Activated naive CD8-positive, alpha-beta T cell (primary cell): Measurements from ENCODE around the gene TYK2.
A peak's percentile ranks its signal among the peaks of the same experiment; 100 is the strongest.

Experiments
- H3K27ac Mint-ChIP-seq: one replicate; pipeline ENCODE4 v1.8.0; 2021; ENCODE audit warnings: mixed read lengths
- H3K27me3 Mint-ChIP-seq: one replicate; pipeline ENCODE4 v1.8.0; 2021; ENCODE audit warnings: mixed read lengths
- H3K36me3 Mint-ChIP-seq: one replicate; pipeline ENCODE4 v1.8.0; 2021; ENCODE audit warnings: mixed read lengths
- H3K4me1 Mint-ChIP-seq: one replicate; pipeline ENCODE4 v1.8.0; 2021; ENCODE audit warnings: low read depth, mixed read lengths
- H3K4me3 Mint-ChIP-seq: one replicate; pipeline ENCODE4 v1.8.0; 2021; ENCODE audit warnings: mild to moderate bottlenecking, mixed read lengths
- H3K9me3 Mint-ChIP-seq: one replicate; pipeline ENCODE4 v1.8.0; 2021; ENCODE audit warnings: low read depth, mixed read lengths

The TYK2 gene

GRCh38 chr19:10380313-10381102 lies at the start of gene TYK2:
TSS of gene TYK2 (minus strand) at chr19:10380572. CDS start at chr19:10378406, 2,166 bp downstream.
- no peaks in the 10 kb centered on the region for H3K9me3 Mint-ChIP-seq
- peaks cover 21% of the 10 kb centered on the region for H3K4me1 Mint-ChIP-seq
- peak within 1 kb of the TSS; percentile 97 for H3K27ac Mint-ChIP-seq
- H3K4me3 Mint-ChIP-seq: peak within 1 kb of the TSS; percentile 97
- no peaks in the 10 kb centered on the region for H3K27me3 Mint-ChIP-seq
- H3K36me3 Mint-ChIP-seq: peaks cover 3% of the 10 kb centered on the region

GRCh38 chr19:10428996-10429381 lies 48.6 kb upstream of the TYK2 start:
- H3K4me3 Mint-ChIP-seq: peak overlapping the region; percentile 70
- no peaks in the 10 kb centered on the region for H3K9me3 Mint-ChIP-seq
- H3K27me3 Mint-ChIP-seq: peaks cover 13% of the 10 kb centered on the region
- peaks cover 63% of the 10 kb centered on the region for H3K4me1 Mint-ChIP-seq
- H3K27ac Mint-ChIP-seq: peak overlapping the region; percentile 51
- no peaks in the 10 kb centered on the region for H3K36me3 Mint-ChIP-seq

GRCh38 chr19:10427169-10427568 lies 46.8 kb upstream of the TYK2 start:
- Mint-ChIP-seq H3K27ac (no peak overlapping the region), H3K27me3 (peaks cover 13% of the 10 kb centered on the region), H3K9me3 (no peaks in the 10 kb centered on the region), H3K4me3 (peak overlapping the region; percentile 42), H3K36me3 (no peaks in the 10 kb centered on the region), H3K4me1 (peaks cover 69% of the 10 kb centered on the region)

- Mint-ChIP-seq H3K4me1 (peaks cover 69% of the 10 kb centered on the region), H3K27me3 (peaks cover 21% of the 10 kb centered on the region), H3K27ac (no peak overlapping the region), H3K36me3 (no peaks in the 10 kb centered on the region), H3K9me3 (no peaks in the 10 kb centered on the region), H3K4me3 (peak overlapping the region; percentile 80)
Observed at GRCh38 chr19:10424011-10424637, 43.8 kb upstream of the TYK2 start.

GRCh38 chr19:10422846-10423245 lies 42.5 kb upstream of the TYK2 start:
- no peaks in the 10 kb centered on the region for H3K36me3 Mint-ChIP-seq
- peaks cover 68% of the 10 kb centered on the region for H3K4me1 Mint-ChIP-seq
- no peak overlapping the region for H3K27ac Mint-ChIP-seq
- H3K27me3 Mint-ChIP-seq: peaks cover 21% of the 10 kb centered on the region
- no peak overlapping the region for H3K4me3 Mint-ChIP-seq
- no peaks in the 10 kb centered on the region for H3K9me3 Mint-ChIP-seq

- Mint-ChIP-seq H3K4me1 (peaks cover 63% of the 10 kb centered on the region), H3K27ac (no peak overlapping the region), H3K36me3 (no peaks in the 10 kb centered on the region), H3K27me3 (peaks cover 21% of the 10 kb centered on the region), H3K9me3 (no peaks in the 10 kb centered on the region), H3K4me3 (peak overlapping the region; percentile 69)
Observed at GRCh38 chr19:10422046-10422461, 41.7 kb upstream of the TYK2 start.

GRCh38 chr19:10421240-10422045 lies 41.1 kb upstream of the TYK2 start:
- Mint-ChIP-seq H3K4me1 (peaks cover 67% of the 10 kb centered on the region), H3K27me3 (peaks cover 21% of the 10 kb centered on the region), H3K9me3 (no peaks in the 10 kb centered on the region), H3K27ac (peak overlapping the region; percentile 31), H3K36me3 (no peaks in the 10 kb centered on the region), H3K4me3 (peak overlapping the region; percentile 69)

GRCh38 chr19:10420444-10421239 lies 40.3 kb upstream of the TYK2 start, which contains the start of gene PDE4A:
TSS of gene PDE4A (plus strand) at chr19:10420538. CDS start at chr19:10420765, 227 bp downstream.
- Mint-ChIP-seq H3K9me3 (no peaks in the 10 kb centered on the region), H3K4me1 (peaks cover 68% of the 10 kb centered on the region), H3K36me3 (no peaks in the 10 kb centered on the region), H3K27ac (peak within 1 kb of the TSS; percentile 98), H3K4me3 (peak within 1 kb of the TSS; percentile 97), H3K27me3 (peaks cover 21% of the 10 kb centered on the region)

GRCh38 chr19:10419646-10420443 lies 39.5 kb upstream of the TYK2 start:
- Mint-ChIP-seq H3K36me3 (no peaks in the 10 kb centered on the region), H3K27ac (peak overlapping the region; percentile 98), H3K27me3 (peaks cover 21% of the 10 kb centered on the region), H3K4me3 (peak overlapping the region; percentile 97), H3K4me1 (peaks cover 61% of the 10 kb centered on the region), H3K9me3 (no peaks in the 10 kb centered on the region)

GRCh38 chr19:10419200-10419645 lies 38.9 kb upstream of the TYK2 start:
- Mint-ChIP-seq H3K4me1 (peaks cover 58% of the 10 kb centered on the region), H3K27ac (peak overlapping the region; percentile 98), H3K36me3 (no peaks in the 10 kb centered on the region), H3K9me3 (no peaks in the 10 kb centered on the region), H3K27me3 (peaks cover 21% of the 10 kb centered on the region), H3K4me3 (peak overlapping the region; percentile 97)

- Mint-ChIP-seq H3K27me3 (peaks cover 21% of the 10 kb centered on the region), H3K27ac (peak overlapping the region; percentile 66), H3K36me3 (no peaks in the 10 kb centered on the region), H3K4me1 (peaks cover 54% of the 10 kb centered on the region), H3K4me3 (peak overlapping the region; percentile 79), H3K9me3 (no peaks in the 10 kb centered on the region)
Observed at GRCh38 chr19:10418485-10419199, 38.3 kb upstream of the TYK2 start.

- peaks cover 21% of the 10 kb centered on the region for H3K27me3 Mint-ChIP-seq
- peak overlapping the region; percentile 66 for H3K27ac Mint-ChIP-seq
- H3K9me3 Mint-ChIP-seq: no peaks in the 10 kb centered on the region
- peaks cover 50% of the 10 kb centered on the region for H3K4me1 Mint-ChIP-seq
- H3K36me3 Mint-ChIP-seq: no peaks in the 10 kb centered on the region
- peak overlapping the region; percentile 79 for H3K4me3 Mint-ChIP-seq
Observed at GRCh38 chr19:10418235-10418484, 37.8 kb upstream of the TYK2 start.

- H3K9me3 Mint-ChIP-seq: no peaks in the 10 kb centered on the region
- H3K36me3 Mint-ChIP-seq: no peaks in the 10 kb centered on the region
- peaks cover 51% of the 10 kb centered on the region for H3K4me1 Mint-ChIP-seq
- peaks cover 21% of the 10 kb centered on the region for H3K27me3 Mint-ChIP-seq
- no peak overlapping the region for H3K27ac Mint-ChIP-seq
- peak overlapping the region; percentile 79 for H3K4me3 Mint-ChIP-seq
Observed at GRCh38 chr19:10417541-10418234, 37.3 kb upstream of the TYK2 start.
